ENCODE measurements around the gene TRIM46.

TRIM46 gene

GRCh38 chr1:155171836-155172731 is 1.6 kb upstream of the TRIM46 start:
- peak; percentile 31 for DNase-seq (ENCODE audit: low spot score)

- DNase-seq (ENCODE audit: low spot score): peak; percentile 94
Observed at GRCh38 chr1:155172732-155173477, 744 bp upstream of the TRIM46 start, which contains the start of gene KRTCAP2. Gene KRTCAP2, minus strand, starts transcription at chr1:155173304. Its CDS starts 80 bp downstream, at chr1:155173224.

- peak; percentile 51 for DNase-seq (ENCODE audit: low spot score)
Observed at GRCh38 chr1:155174324-155175280, 953 bp downstream of the TRIM46 start.

GRCh38 chr1:155175281-155175926 is 1.8 kb downstream of the TRIM46 start:
- peak; percentile 59 for DNase-seq (ENCODE audit: low spot score)

GRCh38 chr1:155175927-155176371 is 2.3 kb downstream of the TRIM46 start:
- peak; percentile 46 for DNase-seq (ENCODE audit: low spot score)

- peak; percentile 84 for DNase-seq (ENCODE audit: low spot score)
Observed at GRCh38 chr1:155176544-155177071, 3.0 kb downstream of the TRIM46 start.

- no peak for DNase-seq (ENCODE audit: low spot score)
Observed at GRCh38 chr1:155177192-155177917, 3.7 kb downstream of the TRIM46 start.

- peak; percentile 64 for DNase-seq (ENCODE audit: low spot score)
Observed at GRCh38 chr1:155177918-155178281, 4.3 kb downstream of the TRIM46 start.

GRCh38 chr1:155178441-155179111 is 4.9 kb downstream of the TRIM46 start:
- DNase-seq (ENCODE audit: low spot score): peak; percentile 66

- DNase-seq (ENCODE audit: low spot score): peak; percentile 57
Observed at GRCh38 chr1:155179112-155180031, 5.7 kb downstream of the TRIM46 start.

- DNase-seq (ENCODE audit: low spot score): peak; percentile 37
Observed at GRCh38 chr1:155181371-155182051, 7.9 kb downstream of the TRIM46 start.

GRCh38 chr1:155182052-155182550 is 8.5 kb downstream of the TRIM46 start:
- peak; percentile 54 for DNase-seq (ENCODE audit: low spot score)

- no peak for DNase-seq (ENCODE audit: low spot score)
Observed at GRCh38 chr1:155183775-155184221, 10.1 kb downstream of the TRIM46 start.

GRCh38 chr1:155184351-155184811 is 10.7 kb downstream of the TRIM46 start:
- DNase-seq (ENCODE audit: low spot score): peak; percentile 64

GRCh38 chr1:155184835-155185782 is 11.5 kb downstream of the TRIM46 start:
- peak; percentile 69 for DNase-seq (ENCODE audit: low spot score)

GRCh38 chr1:155185783-155186066 is 12.1 kb downstream of the TRIM46 start:
- DNase-seq (ENCODE audit: low spot score): peak; percentile 49
